ENCODE measurements around the gene CREG2.

Gene CREG2

DNA sequence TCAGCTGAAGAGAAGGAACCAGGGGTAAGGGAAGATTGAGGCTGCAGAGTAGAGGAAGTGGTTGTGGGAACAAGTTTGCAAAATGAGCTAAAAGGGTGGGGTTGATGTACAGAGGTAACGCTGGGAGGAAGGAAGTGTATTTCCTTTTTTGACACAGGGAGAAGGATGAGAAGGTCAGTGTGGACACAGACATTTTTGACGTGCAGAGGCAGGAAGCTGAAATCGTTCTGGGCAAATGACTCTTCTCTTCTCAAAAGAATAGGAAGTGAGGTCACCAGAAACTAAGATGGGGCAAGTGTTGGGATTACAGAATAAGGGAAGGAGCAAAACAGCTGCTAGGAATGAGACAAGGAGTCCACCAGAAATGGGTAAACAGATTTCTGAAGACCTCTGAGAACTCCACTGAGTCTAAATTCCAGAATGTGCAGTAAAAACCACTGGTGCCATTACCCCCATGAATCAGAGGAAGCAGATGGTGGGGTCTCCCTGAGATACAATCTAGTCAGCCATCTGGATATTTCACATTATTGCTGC, 58.8 kb downstream of the CREG2 start:
- TF ChIP-seq POLR2AphosphoS5 (IDR thresholded peaks at IDR 0.05; ENCODE audit: low read depth, low read length), result no peak
- TF ChIP-seq, protein P1, sequence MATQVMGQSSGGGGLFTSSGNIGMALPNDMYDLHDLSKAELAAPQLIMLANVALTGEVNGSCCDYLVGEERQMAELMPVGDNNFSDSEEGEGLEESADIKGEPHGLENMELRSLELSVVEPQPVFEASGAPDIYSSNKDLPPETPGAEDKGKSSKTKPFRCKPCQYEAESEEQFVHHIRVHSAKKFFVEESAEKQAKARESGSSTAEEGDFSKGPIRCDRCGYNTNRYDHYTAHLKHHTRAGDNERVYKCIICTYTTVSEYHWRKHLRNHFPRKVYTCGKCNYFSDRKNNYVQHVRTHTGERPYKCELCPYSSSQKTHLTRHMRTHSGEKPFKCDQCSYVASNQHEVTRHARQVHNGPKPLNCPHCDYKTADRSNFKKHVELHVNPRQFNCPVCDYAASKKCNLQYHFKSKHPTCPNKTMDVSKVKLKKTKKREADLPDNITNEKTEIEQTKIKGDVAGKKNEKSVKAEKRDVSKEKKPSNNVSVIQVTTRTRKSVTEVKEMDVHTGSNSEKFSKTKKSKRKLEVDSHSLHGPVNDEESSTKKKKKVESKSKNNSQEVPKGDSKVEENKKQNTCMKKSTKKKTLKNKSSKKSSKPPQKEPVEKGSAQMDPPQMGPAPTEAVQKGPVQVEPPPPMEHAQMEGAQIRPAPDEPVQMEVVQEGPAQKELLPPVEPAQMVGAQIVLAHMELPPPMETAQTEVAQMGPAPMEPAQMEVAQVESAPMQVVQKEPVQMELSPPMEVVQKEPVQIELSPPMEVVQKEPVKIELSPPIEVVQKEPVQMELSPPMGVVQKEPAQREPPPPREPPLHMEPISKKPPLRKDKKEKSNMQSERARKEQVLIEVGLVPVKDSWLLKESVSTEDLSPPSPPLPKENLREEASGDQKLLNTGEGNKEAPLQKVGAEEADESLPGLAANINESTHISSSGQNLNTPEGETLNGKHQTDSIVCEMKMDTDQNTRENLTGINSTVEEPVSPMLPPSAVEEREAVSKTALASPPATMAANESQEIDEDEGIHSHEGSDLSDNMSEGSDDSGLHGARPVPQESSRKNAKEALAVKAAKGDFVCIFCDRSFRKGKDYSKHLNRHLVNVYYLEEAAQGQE (IDR thresholded peaks at IDR 0.05; ENCODE audit: insufficient read depth in 1 of 2, low read depth in 2 of 2, low read length in 2 of 2), result no peak
- no peak for TF ChIP-seq FOXP2 (optimal IDR thresholded peaks at IDR 0.05; ENCODE audit: borderline replicate concordance, extremely low read depth, extremely low read length, insufficient read depth)
- TF ChIP-seq TAF1 (IDR thresholded peaks at IDR 0.05; ENCODE audit: borderline replicate concordance, insufficient read depth, low read length), result no peak
- no peak for TF ChIP-seq SIN3A (IDR thresholded peaks at IDR 0.05; ENCODE audit: borderline replicate concordance, insufficient read depth, low read length)

DNA sequence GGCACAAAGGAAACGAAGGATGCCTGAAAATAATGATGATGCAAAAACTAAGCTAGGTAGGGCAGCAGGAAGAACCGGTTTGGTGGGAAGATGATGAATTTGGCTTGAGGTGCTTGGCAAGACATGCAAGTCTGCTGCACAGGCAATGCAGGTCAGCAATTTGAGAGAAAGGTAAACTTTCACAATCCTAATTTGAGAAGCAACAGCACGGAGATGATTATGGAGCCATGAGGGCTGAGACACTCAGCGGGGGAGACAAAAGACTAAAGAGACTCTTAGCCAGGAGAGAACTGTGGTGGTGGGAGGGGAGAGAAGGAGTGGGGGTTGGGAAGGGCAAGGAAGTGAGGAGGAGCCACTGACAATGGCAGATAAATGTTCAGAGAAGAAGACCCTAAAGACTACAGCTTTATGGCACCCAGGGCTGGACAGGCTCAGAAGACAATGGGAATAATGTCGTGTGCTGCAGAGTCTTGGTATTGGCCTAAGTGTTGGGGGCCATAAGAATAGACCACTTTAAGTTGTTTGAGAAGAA, 59.4 kb downstream of the CREG2 start:
- TF ChIP-seq TAF1 (IDR thresholded peaks at IDR 0.05; ENCODE audit: borderline replicate concordance, insufficient read depth, low read length) (no peak), SIN3A (IDR thresholded peaks at IDR 0.05; ENCODE audit: borderline replicate concordance, insufficient read depth, low read length) (no peak), FOXP2 (optimal IDR thresholded peaks at IDR 0.05; ENCODE audit: borderline replicate concordance, extremely low read depth, extremely low read length, insufficient read depth) (no peak), POLR2AphosphoS5 (IDR thresholded peaks at IDR 0.05; ENCODE audit: low read depth, low read length) (no peak)
- TF ChIP-seq, protein P1 (IDR thresholded peaks at IDR 0.05; ENCODE audit: insufficient read depth in 1 of 2, low read depth in 2 of 2, low read length in 2 of 2), result no peak

DNA sequence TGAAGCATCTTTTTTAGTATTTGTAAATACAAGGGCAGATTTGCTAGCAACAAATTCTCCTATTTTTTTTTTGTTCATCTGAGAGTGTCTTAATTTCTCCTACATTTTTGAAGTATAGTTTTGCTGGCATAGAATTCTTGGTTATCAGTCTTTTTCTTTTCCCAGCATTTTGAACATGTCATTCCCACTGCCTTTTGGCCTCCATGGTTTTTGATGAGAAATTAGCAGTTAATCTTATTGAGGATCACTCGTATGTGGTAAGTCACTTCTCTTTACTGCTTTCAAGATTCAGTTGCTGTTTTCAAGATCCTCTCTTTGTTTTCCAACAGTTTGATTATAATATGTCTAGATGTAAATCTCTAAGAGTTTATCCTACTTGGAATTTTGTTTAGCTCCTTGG, 61.9 kb downstream of the CREG2 start:
- TF ChIP-seq FOXP2 (optimal IDR thresholded peaks at IDR 0.05; ENCODE audit: borderline replicate concordance, extremely low read depth, extremely low read length, insufficient read depth), result no peak
- no peak for TF ChIP-seq SIN3A (IDR thresholded peaks at IDR 0.05; ENCODE audit: borderline replicate concordance, insufficient read depth, low read length)
- TF ChIP-seq, protein P1 (IDR thresholded peaks at IDR 0.05; ENCODE audit: insufficient read depth in 1 of 2, low read depth in 2 of 2, low read length in 2 of 2), result no peak
- no peak for TF ChIP-seq POLR2AphosphoS5 (IDR thresholded peaks at IDR 0.05; ENCODE audit: low read depth, low read length)
- no peak for TF ChIP-seq TAF1 (IDR thresholded peaks at IDR 0.05; ENCODE audit: borderline replicate concordance, insufficient read depth, low read length)

DNA sequence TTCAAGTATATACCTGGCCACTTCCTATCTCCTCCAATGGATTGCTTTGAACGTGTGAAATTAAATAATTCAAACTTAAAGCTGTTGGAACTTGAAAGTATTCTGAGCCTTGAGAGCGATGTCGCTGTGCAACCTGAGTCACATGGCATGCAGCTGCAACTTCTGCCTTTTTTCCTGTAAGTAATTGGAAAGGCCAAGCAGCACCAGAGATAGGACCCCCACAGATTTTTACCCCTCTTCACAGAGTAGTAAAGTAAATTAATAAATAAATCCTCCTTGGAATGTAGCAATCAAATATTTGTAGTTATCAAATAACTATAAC, 75.6 kb downstream of the CREG2 start:
- TF ChIP-seq, protein P1 (IDR thresholded peaks at IDR 0.05; ENCODE audit: insufficient read depth in 1 of 2, low read depth in 2 of 2, low read length in 2 of 2), result no peak
- TF ChIP-seq TAF1 (IDR thresholded peaks at IDR 0.05; ENCODE audit: borderline replicate concordance, insufficient read depth, low read length), result no peak
- TF ChIP-seq SIN3A (IDR thresholded peaks at IDR 0.05; ENCODE audit: borderline replicate concordance, insufficient read depth, low read length), result no peak
- no peak for TF ChIP-seq POLR2AphosphoS5 (IDR thresholded peaks at IDR 0.05; ENCODE audit: low read depth, low read length)
- no peak for TF ChIP-seq FOXP2 (optimal IDR thresholded peaks at IDR 0.05; ENCODE audit: borderline replicate concordance, extremely low read depth, extremely low read length, insufficient read depth)
